G401 (cell line): ENCODE results near the gene CST5. TPM values are rescaled to one million over a fixed set of nuclear protein-coding genes. Genes with fewer than 3 reads are reported as not detected.
A peak's percentile ranks its signal among the peaks of the same experiment; 100 is the strongest.
"Not testable (repeated sequence)": the region's sequence is repeated elsewhere in the genome, so short reads cannot be mapped to it uniquely, and the experiment has no call there.

Experiments used
- DNase-seq: peaks from one replicate; pipeline ENCODE4 v3.0.0-alpha.2; 2015; ENCODE audit warnings: low spot score
- in situ Hi-C: cut with HindIII; loops from 2 replicates; pipeline ENCODE4 v1.10.0; 2016; ENCODE audit warnings: low sequenced_read_pairs, mixed read lengths
- total RNA-seq: library from RNA; depleted of rRNA; stranded (reverse); fragments of >200 nt; shearing (Covaris generic); gene quantifications from 2 replicates; pipeline ENCODE4 v1.2.3, GENCODE V29; 2014; rRNA removed

CST5 gene, protein sequence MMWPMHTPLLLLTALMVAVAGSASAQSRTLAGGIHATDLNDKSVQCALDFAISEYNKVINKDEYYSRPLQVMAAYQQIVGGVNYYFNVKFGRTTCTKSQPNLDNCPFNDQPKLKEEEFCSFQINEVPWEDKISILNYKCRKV
- not detected in 2 replicates for total RNA-seq

GRCh38 chr20:23879328-23879798, at the start of gene CST5:
Gene CST5 (minus strand): TSS chr20:23879748. CDS start chr20:23879676, 72 bp downstream.
- DNase-seq = no peak
- in situ Hi-C loops = no loop called here

DNA sequence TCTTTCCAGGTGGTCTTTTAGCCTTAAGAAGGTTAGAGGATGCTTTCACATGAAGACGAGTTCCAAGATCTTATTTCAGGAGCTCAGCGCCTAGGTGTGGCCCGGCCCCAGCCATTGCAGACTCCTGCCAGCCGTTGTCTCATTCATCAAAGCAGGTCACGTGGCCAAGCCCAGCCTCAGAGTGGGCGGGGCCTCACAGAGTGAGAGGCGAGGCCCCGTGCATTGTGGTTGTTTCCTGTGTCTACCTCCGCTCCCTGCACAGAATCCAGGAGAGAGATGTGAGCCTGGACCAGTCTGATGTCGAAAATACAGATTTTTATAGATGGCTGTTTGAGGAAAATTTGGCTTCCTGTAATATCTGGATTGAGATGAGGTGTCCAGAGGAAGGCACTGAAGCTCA, 49.2 kb upstream of the CST5 start:
- in situ Hi-C loops = no loop called here
- no peak for DNase-seq

- in situ Hi-C loops = no loop called here
- DNase-seq = no peak
Observed at GRCh38 chr20:23928353-23928752, 48.8 kb upstream of the CST5 start.

DNA sequence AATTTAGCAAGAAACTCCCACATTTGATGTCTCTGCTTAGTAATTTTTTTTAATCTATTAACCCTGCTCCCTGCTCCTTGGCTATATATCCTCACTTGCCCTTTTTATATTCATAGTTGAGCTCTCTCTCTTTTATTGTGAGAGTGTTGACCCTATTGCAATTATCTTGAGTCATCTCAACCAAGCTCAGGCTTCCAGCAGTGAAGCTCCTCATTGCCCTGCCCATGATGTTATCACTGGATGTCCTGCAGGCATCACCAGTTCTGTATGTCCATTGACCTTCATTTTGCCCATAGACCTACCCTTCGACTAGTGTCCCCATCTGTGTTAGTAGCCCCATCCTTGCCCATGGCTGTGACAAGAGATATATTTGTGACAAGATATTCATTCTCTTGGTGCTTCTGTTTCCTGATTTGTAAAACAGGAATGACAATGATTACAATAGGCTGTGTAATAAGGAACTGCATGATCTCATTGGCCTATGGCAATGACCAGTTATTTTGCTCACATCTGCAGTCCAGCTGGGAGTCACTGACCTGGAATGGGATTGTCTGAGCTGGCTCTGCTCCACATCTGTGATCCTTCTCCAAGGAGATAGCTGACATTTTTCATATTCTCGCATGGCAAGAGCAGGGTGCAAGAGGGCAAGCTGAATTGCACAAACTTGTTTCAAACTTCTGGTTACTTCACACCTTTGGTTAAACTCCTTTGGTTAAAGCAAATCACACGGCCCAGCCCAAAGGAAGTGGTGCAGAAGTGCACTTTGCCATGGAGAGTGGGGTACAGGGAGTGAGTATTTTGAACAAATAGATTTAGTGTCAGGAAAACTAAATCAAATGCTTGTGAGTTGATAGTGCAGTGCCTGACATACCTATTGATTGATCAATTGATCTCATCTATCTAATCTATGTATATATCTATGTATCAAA, 47.7 kb upstream of the CST5 start:
- no peak for DNase-seq
- in situ Hi-C loops = no loop called here

- DNase-seq = no peak
- in situ Hi-C loops = no loop called here
Observed at GRCh38 chr20:23926526-23926880, 47.0 kb upstream of the CST5 start.

DNA sequence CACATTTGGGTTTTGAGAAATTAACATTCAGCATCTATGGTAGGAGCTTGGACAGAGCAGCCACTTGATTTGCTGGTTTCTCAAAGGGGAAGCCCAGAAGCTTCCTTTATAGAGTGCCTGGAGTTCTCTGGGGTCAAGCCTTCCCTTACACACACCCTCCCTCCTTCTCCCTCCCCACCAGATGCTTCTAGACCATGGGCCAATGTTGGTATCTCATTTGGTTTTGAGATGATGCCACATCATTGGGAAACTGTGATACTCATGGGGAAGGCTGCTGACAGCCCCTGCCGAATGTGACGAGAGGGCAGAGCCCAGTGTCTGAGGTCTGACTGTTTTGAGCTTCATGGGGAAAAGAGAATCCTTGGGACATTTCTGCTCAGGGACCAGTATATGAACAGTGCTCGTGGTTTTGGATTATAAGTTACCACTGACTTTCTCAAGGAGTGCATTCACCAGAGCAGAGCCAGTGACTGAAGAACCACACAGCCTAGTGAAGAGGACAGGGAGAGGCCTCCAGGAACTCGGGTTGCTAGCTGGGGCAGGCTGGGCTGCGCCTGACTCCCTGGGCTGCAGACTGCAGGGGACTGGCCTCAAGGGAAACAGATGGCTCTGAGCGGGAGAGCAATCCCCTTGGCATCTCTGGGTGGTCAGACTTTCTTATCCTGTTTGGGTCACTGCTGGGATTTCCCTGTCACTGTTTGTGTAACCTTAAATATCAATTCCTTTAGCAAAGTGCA, 46.4 kb upstream of the CST5 start:
- in situ Hi-C loops = no loop called here

DNA sequence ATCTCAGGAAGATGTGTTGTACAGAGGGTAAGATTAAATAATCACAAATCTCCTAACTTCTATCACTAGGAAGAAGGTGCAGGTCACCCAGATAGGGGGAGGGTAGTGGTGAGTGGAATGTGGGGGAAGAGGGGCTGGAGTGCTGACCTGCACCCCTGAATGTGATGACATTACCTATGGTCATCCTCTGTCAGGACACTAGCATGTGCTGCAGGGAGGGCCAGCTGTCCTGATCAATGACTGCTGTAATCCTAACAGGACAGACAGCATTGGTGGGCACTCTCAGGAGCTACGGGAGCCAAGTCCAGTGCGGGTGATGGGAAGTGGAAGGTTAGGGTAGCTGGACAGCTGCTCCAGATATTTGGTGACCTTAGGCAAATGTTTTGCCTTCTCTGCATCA, 45.2 kb upstream of the CST5 start:
- in situ Hi-C loops = no loop called here

More for the DNA sequence above, 46.4 kb upstream of the CST5 start:
- DNase-seq = no peak

DNA sequence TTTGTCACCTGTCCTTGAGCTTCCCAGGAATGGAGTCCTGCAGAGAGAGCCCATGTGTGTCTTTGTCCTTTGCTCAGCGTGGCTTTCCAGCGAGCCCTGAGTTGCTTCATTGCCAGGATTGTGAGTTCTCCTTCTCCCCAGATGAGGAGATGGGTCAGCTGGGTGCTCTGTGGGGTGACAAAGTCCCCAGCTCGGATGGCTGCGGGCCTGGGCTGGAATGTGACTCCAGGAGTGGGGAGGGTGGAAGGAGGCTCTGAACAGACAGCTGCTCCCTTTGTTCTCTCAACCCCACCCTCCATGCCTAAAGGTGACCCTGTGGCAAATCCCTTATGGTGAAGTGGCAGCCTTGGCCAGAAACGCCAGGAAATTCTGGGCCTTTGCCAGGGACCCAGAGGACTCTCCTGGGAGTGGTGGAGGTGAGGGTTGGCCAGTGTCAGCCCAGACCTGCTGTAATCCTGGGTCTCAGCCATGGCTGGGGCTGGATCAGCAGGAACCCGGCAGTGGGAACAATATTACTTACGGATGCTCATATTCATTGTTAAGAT, 44.4 kb upstream of the CST5 start:
- DNase-seq = no peak
- in situ Hi-C loops = no loop called here

More for the DNA sequence above, 45.2 kb upstream of the CST5 start:
- no peak for DNase-seq

- in situ Hi-C loops = no loop called here
- no peak for DNase-seq
Observed at GRCh38 chr20:23923311-23923710, 43.8 kb upstream of the CST5 start.

DNA sequence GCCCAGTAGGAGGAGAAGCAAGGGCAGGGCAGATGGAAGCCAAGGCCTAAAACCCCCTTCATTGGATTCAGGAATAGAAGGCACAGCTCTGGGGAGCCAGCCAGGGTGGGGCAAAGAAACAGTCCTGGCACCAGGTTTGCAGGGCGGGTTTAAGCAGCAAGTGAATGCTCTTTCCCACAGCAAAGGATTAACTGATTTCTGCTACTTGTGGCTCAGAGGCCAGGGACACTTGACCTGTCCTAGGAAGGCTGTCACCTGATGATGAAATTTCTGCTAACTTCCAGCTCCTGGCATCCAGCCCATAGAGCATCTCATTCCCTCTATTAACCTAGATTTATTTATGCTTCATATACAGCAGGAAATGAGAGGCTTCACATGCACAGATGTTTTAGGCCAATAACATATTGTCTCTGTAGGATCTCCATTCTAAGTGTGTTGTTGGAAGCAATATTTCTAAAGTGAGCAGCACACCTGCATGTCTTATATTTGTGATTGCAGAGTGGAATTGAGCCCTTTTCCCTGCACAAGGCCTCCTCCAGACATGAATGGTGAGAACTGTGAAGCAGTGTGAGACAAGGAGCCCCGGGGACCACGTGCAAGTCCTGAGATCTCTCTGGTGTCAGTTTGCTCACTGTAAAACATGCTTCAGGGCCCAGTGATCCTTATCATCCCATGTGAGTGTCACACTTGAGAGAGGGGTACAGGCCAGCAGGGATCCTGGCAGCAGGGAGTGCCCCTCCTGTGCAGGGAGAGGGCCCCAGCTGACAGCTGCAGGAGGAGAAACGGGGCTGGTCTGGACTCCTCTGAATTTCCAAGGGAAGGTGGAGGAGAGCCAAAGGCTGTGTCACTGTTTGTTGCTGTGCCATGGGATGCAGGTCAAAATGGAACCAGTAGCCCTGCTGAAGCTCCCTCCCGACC, 41.1 kb upstream of the CST5 start:
- in situ Hi-C loops = no loop called here

GRCh38 chr20:23918896-23919295, 39.3 kb upstream of the CST5 start:
- in situ Hi-C loops = no loop called here
- no peak for DNase-seq

More for the DNA sequence above, 41.1 kb upstream of the CST5 start:
- DNase-seq = no peak

- no peak for DNase-seq
- in situ Hi-C loops = no loop called here
Observed at GRCh38 chr20:23918101-23918862, 38.7 kb upstream of the CST5 start.

DNA sequence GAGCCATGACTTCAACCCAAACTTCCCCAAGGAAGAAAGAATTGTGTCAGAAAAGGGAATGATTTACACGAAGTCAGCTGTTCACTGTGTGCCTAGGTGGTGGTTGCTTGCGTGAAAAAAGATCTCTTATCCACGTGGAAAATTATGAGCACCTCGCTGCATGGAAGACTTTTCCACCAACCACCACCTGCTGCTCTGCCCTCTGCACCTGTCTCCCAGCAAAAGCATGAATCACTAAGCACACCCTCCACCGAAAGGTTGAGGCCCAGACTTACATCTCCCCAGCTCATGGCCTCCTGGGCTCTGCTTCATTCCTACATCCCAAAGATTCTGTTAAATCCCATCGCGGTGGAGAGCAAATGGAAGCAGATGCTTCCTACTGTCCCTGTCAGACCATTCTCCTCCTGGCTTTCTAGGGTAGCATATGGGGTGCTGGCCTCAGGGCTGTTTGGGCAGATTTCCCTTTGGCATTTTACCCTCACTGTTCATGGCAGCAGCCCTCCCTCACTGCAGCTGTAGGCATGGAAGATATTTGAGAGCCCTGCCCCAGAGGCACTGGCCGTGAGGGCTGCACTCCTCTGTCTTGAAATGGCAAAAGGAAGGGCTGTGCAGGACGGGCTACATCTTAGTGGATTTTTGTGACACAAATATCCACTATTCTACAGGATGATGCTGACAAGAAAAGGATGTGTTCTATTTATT, 37.6 kb upstream of the CST5 start:
- in situ Hi-C loops = no loop called here
- peak; percentile 2 for DNase-seq

GRCh38 chr20:23915844-23916243, 36.3 kb upstream of the CST5 start:
- DNase-seq = no peak
- in situ Hi-C loops = no loop called here

- DNase-seq, in situ Hi-C loops: not testable (repeated sequence)
Observed at GRCh38 chr20:23914469-23914868, 34.9 kb upstream of the CST5 start.

DNA sequence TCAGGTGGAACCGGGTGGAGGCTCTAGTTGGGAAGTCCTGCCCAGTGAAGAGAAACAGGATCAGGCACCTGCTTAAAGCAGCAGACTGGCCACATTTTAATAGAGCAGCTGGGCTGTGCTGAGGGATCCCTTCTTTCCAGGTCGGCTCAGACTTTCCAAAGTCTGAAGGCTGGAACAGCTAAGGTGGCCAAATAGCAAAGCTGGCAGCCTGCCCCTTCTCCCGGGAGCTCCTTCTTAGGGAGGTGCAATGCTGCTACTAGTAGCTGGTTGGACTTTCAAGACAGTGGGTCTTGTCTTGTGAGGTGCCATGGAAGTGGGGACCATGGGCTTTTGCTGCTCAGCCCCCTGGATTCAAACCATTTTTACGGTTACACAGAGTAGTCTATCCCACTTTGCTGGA, 30.7 kb upstream of the CST5 start:
- no peak for DNase-seq
- in situ Hi-C loops = no loop called here

DNA sequence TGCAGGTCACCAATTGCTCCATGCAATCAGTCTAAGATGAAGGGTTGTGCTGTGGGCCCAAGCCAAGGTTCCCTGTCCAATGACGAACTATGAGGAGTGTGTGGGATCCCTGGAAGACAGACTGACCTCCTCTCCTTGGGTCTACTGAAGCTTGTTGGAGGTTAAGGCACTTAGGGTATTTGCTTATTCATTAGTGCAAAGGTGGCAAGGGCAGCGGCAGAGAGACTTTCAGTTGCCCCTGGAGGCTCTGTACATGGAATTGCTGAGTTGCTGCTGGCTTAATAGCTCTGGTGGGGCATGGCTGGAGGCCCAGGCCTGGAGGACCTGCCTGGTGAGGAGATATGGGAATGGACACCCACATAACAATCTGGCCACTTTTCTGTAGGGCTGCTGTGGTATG, 29.8 kb upstream of the CST5 start:
- no peak for DNase-seq
- in situ Hi-C loops = no loop called here
